ENCODE results near the gene TRAF4. TPM values are rescaled to one million over a fixed set of nuclear protein-coding genes. Genes with fewer than 3 reads are reported as not detected.
A peak's percentile ranks its signal among the peaks of the same experiment; 100 is the strongest.

TRAF4 gene
- total and polyA plus RNA-seq, 5 donors = 2.9 to 8.9 (median 4.6) TPM

DNA sequence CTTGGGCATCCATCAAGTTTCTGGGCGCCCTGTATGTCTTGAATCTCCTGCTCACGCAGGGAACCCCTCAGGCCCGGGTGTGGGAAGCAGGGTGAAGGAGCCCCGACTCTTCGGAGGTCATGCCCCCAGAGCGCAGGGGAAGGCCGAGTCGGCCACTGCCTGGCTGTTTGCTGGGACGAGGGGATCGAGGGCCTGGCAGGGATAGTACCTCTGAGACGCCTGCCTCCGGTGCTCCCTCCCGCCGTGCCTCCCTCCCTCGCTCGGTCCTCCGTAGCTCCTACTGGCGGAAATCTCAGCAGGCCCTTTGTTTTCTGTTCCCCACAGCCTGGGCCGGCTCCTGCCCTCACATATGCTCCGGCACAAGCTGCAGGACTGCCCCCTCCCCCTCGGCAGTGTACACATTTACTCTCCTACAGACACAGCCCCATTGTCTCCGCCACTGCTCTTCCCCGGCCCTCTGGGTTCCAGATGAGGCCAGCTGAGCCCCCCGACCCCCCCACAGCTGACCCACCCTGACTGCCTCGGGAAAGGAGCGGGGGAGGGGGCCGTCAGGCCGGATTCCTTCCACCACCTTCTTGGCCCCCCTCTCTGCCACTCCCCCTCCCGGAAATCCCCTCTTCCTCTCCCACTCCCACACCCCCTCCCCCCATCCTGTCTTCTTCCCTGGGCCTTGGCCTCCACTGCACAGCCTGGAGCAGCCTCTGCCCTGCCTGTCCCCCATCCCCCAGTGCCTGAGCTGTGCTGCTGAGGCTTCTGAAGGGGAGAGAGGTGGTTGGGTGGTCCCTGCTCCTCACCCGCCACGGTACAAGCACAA is 1.4 kb downstream of the TRAF4 start:
- intact Hi-C loops (cut with DNase I) = no loop called here
- DNase-seq (peak; percentile 60 to 79 (median 75)), ATAC-seq (peak; percentile 8 to 25)
- H3K27me3 ChIP-seq (ENCODE audit: control insufficient read depth, insufficient read depth) = no peaks in the 10 kb centered on the region
- no peaks in the 10 kb centered on the region for H3K9me3 ChIP-seq (ENCODE audit: control insufficient read depth, low read length)
- WGBS = 5% methylated on average over 31 of the region's 31 CpGs
- H3K27ac ChIP-seq (ENCODE audit: low read length) = peak overlapping the region; percentile 43
- peaks cover 3% of the 10 kb centered on the region for H3K4me1 ChIP-seq (ENCODE audit: control insufficient read depth, insufficient read depth, low read length)
- H3K4me3 ChIP-seq (ENCODE audit: low read length) = peak overlapping the region; percentile 78

DNA sequence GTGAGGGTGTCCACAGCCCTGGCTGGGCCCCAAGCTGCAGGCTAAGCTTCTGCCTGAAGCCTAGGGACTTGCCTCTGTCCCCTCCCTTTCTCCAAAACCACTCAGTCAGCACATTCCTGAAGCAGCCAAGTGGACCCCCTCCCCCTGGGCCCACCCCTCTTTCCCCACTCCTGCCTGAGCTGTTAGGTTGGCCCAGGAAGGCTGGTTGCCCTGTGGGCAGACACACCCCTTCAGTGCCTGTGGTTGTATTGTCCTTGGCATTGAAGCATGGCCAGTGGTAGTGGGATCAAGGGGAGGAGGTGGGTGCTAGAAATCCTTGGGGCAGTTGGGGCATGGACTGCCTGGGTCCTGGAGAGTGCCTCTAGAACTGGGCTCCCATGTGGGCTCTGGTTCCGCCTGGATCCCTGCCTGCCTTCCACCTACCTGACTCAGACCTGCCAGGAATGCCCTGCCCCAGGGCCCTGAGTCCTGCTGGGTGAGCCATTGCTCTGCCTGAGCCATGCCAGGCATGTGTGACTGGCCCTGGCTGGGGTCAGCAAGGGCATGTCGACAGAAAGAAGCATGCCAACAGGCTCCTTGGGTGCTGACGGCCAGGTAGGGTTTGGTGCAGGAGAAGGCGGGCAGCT is 2.1 kb downstream of the TRAF4 start:
- H3K4me1 ChIP-seq (ENCODE audit: control insufficient read depth, insufficient read depth, low read length) = peaks cover 3% of the 10 kb centered on the region
- no peak for ATAC-seq
- intact Hi-C loops (cut with DNase I) = no loop called here

DNA sequence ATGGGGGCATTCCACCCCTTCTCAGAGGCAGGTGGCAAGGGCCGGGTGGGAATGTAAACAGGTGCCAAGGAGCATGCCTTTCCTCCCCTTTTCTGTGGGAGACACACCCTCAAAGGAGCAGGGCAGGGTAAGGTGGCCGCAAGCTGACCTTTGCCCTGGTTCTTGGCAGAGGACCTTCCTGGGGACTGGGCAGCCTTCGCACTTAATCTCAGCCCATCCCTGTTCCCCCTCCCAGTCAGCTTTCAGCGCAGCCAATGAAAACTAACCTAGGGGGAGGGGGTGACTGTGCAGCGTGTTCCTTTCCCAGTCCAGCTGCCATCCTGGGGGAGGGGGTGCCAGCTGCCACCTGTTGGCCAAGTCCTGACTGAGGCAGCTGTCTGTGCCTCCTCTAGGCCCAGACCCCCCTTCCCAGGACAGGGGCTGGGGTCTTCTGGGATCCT is 2.8 kb downstream of the TRAF4 start:
- Histone ChIP-seq H3K27me3 (ENCODE audit: control insufficient read depth, insufficient read depth) (no peaks in the 10 kb centered on the region), H3K9me3 (ENCODE audit: control insufficient read depth, low read length) (no peaks in the 10 kb centered on the region), H3K4me3 (ENCODE audit: low read length) (no peak overlapping the region), H3K4me1 (ENCODE audit: control insufficient read depth, insufficient read depth, low read length) (peaks cover 3% of the 10 kb centered on the region), H3K27ac (ENCODE audit: low read length) (no peak overlapping the region)
- peak in 2 of 3 donors; percentile 37 to 70 for DNase-seq
- 48% methylated on average over 5 of the region's 5 CpGs for whole genome bisulfite sequencing
- intact Hi-C loops (cut with DNase I) = no loop called here
- ATAC-seq = no peak

More for the DNA sequence above, 2.1 kb downstream of the TRAF4 start:
- Histone ChIP-seq H3K27me3 (ENCODE audit: control insufficient read depth, insufficient read depth) (no peaks in the 10 kb centered on the region), H3K4me3 (ENCODE audit: low read length) (no peak overlapping the region), H3K27ac (ENCODE audit: low read length) (no peak overlapping the region), H3K9me3 (ENCODE audit: control insufficient read depth, low read length) (no peaks in the 10 kb centered on the region)
- DNase-seq = peak in 2 of 3 donors; percentile 26 to 52
- 72% methylated on average over 4 of the region's 4 CpGs for WGBS

DNA sequence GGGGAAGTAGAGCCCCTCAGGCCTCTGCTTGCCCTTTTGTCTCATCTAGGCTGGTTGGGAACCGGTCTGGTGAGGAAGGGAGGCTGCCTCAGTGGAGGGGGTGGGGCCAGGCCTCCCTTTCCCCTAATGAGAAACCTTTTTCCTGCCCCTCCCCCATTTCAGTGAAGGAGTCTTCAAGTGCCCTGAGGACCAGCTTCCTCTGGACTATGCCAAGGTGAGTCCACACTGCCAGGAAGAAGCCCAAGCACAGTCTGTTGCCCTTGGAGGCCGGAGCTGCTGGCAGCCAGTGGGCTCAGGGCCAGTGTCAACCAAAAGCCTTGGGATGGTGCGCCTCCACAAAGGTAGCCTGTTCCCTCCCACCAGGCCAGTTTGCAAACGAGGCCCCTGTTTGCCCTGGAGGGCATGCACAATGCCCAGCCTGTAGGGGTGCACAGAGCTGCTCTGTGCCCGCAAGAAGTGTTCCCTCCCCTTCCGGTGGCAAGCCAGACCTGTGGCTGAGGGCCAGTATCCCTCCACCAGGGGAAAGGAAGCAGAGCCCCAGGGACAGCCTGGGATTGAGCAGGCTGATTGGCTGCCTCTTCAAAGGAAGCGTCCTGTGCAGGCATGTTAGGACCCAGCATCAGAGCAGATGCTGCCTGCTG is 3.4 kb downstream of the TRAF4 start:
- DNase-seq (peak in 1 of 3 donors; percentile 54), ATAC-seq (no peak)
- intact Hi-C loops (cut with DNase I) = no loop called here
- Histone ChIP-seq H3K27me3 (ENCODE audit: control insufficient read depth, insufficient read depth) (no peaks in the 10 kb centered on the region), H3K4me3 (ENCODE audit: low read length) (no peak overlapping the region), H3K27ac (ENCODE audit: low read length) (no peak overlapping the region), H3K4me1 (ENCODE audit: control insufficient read depth, insufficient read depth, low read length) (peaks cover 3% of the 10 kb centered on the region), H3K9me3 (ENCODE audit: control insufficient read depth, low read length) (no peaks in the 10 kb centered on the region)
- WGBS = 60% methylated on average over 7 of the region's 7 CpGs

DNA sequence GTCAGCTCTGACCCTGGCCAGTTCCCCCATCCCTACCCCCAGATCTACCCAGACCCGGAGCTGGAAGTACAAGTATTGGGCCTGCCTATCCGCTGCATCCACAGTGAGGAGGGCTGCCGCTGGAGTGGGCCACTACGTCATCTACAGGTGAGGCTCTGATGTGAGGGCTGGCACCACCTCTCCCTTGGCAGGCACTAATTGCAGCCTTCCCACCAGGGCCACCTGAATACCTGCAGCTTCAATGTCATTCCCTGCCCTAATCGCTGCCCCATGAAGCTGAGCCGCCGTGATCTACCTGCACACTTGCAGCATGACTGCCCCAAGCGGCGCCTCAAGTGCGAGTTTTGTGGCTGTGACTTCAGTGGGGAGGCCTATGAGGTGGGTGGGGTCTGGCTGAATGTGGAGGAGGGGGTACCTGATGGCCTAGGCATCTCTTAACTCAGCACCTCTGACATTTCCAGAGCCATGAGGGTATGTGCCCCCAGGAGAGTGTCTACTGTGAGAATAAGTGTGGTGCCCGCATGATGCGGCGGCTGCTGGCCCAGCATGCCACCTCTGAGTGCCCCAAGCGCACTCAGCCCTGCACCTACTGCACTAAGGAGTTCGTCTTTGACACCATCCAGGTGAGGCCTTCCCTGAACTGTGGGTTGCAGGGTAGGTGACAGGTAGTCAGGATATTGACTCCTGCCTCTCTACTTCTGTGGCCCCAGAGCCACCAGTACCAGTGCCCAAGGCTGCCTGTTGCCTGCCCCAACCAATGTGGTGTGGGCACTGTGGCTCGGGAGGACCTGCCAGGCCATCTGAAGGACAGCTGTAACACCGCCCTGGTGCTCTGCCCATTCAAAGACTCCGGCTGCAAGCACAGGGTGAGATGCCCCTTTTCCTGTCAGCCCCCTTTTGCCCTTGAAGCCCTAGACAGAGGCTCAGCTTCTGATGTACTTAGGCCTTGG is 4.3 kb downstream of the TRAF4 start:
- Histone ChIP-seq H3K4me3 (ENCODE audit: low read length) (no peak overlapping the region), H3K27ac (ENCODE audit: low read length) (no peak overlapping the region), H3K4me1 (ENCODE audit: control insufficient read depth, insufficient read depth, low read length) (peaks cover 3% of the 10 kb centered on the region), H3K9me3 (ENCODE audit: control insufficient read depth, low read length) (no peaks in the 10 kb centered on the region), H3K27me3 (ENCODE audit: control insufficient read depth, insufficient read depth) (no peaks in the 10 kb centered on the region)
- WGBS = 91% methylated on average over 18 of the region's 18 CpGs
- ATAC-seq (no peak), DNase-seq (peak in 1 of 3 donors; percentile 57)
- intact Hi-C loops (cut with DNase I) = no loop called here

DNA sequence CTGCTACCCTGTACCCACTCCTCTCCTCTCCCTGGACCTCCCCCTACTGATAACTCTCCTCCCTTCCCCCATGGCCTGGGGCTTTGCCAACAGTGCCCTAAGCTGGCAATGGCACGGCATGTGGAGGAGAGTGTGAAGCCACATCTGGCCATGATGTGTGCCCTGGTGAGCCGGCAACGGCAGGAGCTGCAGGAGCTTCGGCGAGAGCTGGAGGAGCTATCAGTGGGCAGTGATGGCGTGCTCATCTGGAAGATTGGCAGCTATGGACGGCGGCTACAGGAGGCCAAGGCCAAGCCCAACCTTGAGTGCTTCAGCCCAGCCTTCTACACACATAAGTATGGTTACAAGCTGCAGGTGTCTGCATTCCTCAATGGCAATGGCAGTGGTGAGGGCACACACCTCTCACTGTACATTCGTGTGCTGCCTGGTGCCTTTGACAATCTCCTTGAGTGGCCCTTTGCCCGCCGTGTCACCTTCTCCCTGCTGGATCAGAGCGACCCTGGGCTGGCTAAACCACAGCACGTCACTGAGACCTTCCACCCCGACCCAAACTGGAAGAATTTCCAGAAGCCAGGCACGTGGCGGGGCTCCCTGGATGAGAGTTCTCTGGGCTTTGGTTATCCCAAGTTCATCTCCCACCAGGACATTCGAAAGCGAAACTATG is 5.2 kb downstream of the TRAF4 start:
- Histone ChIP-seq H3K9me3 (ENCODE audit: control insufficient read depth, low read length) (no peaks in the 10 kb centered on the region), H3K4me1 (ENCODE audit: control insufficient read depth, insufficient read depth, low read length) (peaks cover 3% of the 10 kb centered on the region), H3K27ac (ENCODE audit: low read length) (no peak overlapping the region), H3K27me3 (ENCODE audit: control insufficient read depth, insufficient read depth) (no peaks in the 10 kb centered on the region), H3K4me3 (ENCODE audit: low read length) (no peak overlapping the region)
- 63% methylated on average over 18 of the region's 18 CpGs for WGBS
- ATAC-seq (no peak), DNase-seq (peak in 1 of 3 donors; percentile 54)
- intact Hi-C loops (cut with DNase I) = no loop called here

DNA sequence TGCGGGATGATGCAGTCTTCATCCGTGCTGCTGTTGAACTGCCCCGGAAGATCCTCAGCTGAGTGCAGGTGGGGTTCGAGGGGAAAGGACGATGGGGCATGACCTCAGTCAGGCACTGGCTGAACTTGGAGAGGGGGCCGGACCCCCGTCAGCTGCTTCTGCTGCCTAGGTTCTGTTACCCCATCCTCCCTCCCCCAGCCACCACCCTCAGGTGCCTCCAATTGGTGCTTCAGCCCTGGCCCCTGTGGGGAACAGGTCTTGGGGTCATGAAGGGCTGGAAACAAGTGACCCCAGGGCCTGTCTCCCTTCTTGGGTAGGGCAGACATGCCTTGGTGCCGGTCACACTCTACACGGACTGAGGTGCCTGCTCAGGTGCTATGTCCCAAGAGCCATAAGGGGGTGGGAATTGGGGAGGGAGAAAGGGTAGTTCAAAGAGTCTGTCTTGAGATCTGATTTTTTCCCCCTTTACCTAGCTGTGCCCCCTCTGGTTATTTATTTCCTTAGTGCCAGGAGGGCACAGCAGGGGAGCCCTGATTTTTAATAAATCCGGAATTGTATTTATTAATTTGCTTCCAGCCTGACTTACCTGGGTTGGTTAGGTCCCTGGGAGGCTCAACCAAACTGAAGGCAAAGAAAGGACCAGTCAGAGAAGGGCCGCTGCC is 5.8 kb downstream of the TRAF4 start:
- Histone ChIP-seq H3K4me3 (ENCODE audit: low read length) (no peak overlapping the region), H3K27ac (ENCODE audit: low read length) (no peak overlapping the region), H3K9me3 (ENCODE audit: control insufficient read depth, low read length) (no peaks in the 10 kb centered on the region), H3K4me1 (ENCODE audit: control insufficient read depth, insufficient read depth, low read length) (peaks cover 3% of the 10 kb centered on the region), H3K27me3 (ENCODE audit: control insufficient read depth, insufficient read depth) (no peaks in the 10 kb centered on the region)
- ATAC-seq (no peak), DNase-seq (peak in 1 of 3 donors; percentile 55)
- 57% methylated on average over 11 of the region's 11 CpGs for WGBS
- intact Hi-C loops (cut with DNase I) = loop anchor here in 2 of 4 donors (2.0 to 10.0 kb wide), 2 partner anchors 23 to 165 kb away; partner anchors contain the start of gene TLCD1 (in 1 of the 2)

DNA sequence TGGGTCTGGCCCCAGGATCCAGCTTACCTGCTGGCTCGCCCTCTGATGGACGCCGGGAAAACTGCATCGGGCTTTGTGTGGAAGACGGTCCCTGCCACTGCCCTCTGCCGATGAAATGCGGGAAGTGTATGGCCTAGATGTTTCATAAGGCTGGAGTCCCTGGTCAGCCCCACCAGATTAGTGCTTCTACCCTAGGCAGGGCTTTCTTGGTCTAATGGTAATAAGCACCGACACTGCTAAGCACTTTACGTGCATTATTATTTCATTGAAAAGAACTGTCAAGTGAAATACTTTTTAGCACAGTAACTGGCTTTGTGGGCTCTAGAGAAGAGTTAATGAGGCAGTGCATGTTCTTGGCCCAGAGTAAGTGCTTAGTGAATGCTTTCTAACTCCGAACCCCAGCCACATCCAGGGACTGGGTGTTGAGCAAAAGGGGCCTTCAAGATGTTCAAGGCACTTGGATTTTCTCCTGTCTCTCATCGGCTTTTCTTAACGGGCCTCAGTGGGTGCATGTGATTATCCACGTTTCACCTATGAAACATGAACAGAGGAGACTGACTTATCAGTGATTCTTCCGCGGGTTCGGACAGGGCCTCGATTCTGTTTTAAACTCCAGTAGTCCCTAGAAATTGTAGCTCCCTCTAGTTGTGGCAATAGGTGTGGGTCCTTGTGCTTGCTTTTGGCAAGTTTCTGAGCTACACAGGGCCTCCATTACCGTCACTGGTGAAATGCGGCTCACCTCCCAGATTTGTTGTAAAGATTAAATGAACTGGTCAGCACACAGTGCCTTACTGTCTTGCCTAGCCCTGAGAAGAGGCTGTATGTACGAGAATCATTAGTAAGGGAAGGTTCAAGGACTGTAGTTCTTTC is 6.6 kb downstream of the TRAF4 start:
- H3K27ac ChIP-seq (ENCODE audit: low read length) = no peak overlapping the region
- intact Hi-C loops (cut with DNase I) = loop anchor here in 2 of 4 donors (2.0 to 10.0 kb wide), 2 partner anchors 24 to 164 kb away; partner anchors contain the start of gene TLCD1 (in 1 of the 2)
- peaks cover 1% of the 10 kb centered on the region for H3K4me1 ChIP-seq (ENCODE audit: control insufficient read depth, insufficient read depth, low read length)
- no peaks in the 10 kb centered on the region for H3K9me3 ChIP-seq (ENCODE audit: control insufficient read depth, low read length)
- peak; percentile 90 to 98 (median 96) for DNase-seq
- WGBS = 34% methylated on average over 20 of the region's 20 CpGs
- no peaks in the 10 kb centered on the region for H3K27me3 ChIP-seq (ENCODE audit: control insufficient read depth, insufficient read depth)
- no peak overlapping the region for H3K4me3 ChIP-seq (ENCODE audit: low read length)
- peak; percentile 67 to 78 for ATAC-seq

Data from right cardiac atrium (tissue), 5 donors.